ENCODE data around the gene AGTPBP1. TPM values are rescaled to one million over a fixed set of nuclear protein-coding genes. Genes with fewer than 3 reads are reported as not detected.
"Not testable (repeated sequence)": the region's sequence is repeated elsewhere in the genome, so short reads cannot be mapped to it uniquely, and the experiment has no call there.

AGTPBP1 gene, protein sequence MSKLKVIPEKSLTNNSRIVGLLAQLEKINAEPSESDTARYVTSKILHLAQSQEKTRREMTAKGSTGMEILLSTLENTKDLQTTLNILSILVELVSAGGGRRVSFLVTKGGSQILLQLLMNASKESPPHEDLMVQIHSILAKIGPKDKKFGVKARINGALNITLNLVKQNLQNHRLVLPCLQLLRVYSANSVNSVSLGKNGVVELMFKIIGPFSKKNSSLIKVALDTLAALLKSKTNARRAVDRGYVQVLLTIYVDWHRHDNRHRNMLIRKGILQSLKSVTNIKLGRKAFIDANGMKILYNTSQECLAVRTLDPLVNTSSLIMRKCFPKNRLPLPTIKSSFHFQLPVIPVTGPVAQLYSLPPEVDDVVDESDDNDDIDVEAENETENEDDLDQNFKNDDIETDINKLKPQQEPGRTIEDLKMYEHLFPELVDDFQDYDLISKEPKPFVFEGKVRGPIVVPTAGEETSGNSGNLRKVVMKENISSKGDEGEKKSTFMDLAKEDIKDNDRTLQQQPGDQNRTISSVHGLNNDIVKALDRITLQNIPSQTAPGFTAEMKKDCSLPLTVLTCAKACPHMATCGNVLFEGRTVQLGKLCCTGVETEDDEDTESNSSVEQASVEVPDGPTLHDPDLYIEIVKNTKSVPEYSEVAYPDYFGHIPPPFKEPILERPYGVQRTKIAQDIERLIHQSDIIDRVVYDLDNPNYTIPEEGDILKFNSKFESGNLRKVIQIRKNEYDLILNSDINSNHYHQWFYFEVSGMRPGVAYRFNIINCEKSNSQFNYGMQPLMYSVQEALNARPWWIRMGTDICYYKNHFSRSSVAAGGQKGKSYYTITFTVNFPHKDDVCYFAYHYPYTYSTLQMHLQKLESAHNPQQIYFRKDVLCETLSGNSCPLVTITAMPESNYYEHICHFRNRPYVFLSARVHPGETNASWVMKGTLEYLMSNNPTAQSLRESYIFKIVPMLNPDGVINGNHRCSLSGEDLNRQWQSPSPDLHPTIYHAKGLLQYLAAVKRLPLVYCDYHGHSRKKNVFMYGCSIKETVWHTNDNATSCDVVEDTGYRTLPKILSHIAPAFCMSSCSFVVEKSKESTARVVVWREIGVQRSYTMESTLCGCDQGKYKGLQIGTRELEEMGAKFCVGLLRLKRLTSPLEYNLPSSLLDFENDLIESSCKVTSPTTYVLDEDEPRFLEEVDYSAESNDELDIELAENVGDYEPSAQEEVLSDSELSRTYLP
- 473 TPM for total RNA-seq

DNA sequence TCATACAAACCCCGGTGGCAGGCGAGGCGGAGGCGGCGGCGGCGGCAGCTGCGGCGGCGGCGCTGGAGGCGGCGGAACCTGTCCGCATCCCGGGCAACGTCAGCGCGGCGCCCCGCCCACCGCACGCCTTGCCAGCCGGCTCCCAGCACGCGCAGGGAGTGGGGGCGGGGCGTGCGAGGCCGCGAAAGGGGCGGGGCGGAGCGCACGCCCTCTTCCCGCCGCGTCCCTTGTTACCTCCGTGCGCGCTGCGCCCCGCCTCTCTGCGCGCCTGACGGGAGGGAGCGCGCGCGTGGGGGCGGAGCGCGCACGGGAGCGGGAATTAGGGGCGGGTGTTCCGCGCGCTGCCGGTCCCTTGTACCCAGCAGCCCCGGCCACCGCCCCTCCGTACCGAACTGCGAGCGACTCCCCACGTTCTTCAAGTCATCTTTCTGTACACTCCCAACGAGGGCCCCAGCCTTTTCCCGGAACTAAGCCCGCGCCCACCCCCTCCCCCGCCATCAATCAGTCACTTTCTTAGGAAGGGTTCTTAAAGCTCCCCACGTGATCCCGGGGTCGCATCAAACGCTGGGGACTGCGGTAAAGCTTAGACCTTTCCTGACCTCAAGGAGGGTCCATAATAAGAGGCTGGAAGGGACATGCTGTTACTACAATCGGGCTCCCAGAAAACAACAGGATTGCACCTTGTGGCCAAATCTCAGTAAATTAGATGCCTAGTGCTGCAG is at the start of gene AGTPBP1:
Gene AGTPBP1, minus strand, starts transcription at position 80 of the 722 bp plus-strand sequence. CDS start 29,421 bp downstream, outside the sequence.
- DNase-seq: peak; percentile 84

DNA sequence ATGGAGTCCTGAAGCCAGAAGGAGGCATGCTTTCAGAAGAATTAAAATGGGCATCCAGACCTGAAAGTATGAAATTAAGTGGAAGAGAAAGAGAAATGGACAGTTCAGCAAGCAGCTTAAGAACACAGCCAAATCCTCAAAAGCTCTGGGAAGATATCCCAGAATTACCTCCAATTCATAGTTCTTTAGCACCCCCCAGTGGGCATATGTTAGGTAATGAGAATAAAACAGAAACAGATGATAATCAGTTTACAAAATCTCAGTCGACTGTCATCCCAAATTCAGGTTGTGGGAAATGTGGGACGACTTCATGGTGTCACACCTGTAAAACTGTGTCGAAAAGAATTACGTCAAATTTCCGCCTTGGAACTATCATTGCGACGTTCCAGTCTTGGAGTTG is 44.4 kb upstream of the AGTPBP1 start:
- not testable (repeated sequence) for DNase-seq

DNA sequence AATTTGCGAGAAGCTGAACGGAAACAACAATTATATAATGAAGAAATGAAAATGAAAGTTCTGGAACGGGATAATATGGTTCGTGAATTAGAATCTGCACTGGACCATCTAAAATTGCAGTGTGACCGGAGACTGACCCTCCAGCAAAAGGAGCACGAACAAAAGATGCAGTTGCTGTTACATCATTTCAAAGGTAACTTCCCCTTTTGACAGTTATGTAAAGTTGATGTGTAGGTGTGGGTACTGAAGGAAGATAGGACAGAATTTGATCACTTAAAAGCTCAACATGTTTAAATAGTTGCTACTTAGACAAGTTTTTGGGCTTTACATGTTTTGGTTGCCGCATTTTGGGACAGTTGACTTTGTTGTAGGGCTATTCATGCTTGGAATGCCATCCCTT is 32.1 kb upstream of the AGTPBP1 start:
- DNase-seq: not testable (repeated sequence)

DNA sequence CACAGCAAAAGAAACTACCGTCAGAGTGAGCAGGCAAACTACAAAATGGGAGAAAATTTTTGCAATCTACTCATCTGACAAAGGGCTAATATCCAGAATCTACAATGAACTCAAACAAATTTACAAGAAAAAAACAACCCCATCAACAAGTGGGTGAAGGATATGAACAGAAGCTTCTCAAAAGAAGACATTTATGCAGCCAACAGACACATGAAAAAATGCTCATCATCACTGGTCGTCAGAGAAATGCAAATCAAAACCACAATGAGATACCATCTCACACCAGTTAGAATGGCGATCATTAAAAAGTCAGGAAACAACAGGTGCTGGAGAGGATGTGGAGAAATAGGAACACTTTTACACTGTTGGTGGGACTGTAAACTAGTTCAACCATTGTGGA is 20.0 kb upstream of the AGTPBP1 start:
- not testable (repeated sequence) for DNase-seq

DNA sequence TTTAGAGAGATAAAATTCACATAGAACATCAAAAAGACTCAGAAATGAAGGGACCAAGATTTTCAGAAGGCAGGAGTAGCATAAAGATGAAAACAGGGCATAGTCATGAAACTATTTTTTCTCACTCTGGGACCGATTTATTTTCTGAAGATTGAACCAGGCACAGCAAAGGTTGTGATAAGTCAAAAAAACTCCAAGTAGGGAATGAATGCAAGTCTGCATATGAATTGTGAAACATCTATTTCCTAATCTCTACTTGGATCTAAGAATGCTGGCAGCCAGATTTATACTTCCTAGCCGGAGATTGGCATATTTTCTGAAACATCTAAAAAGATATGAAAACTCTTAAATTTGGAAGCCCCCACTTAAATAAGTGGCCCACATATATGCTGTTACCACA is 16.0 kb upstream of the AGTPBP1 start:
- not testable (repeated sequence) for DNase-seq

DNA sequence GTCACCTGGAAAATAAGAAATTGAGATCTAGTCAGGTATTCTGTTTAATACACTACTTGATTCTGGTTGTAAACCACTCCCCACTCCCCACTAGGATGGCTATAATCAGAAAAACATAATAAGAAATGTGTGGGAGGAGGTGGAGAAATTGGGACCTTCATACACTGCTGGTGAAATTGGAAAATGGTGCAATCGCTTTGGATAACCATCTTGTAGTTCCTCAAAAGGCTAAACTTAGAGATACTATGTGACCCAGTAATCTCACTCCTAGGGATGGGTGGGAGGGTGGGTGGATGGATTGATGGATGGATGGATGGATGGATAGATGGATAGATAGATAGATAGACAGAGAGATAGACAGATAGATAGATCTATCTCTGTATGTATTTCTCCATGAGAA is 14.5 kb upstream of the AGTPBP1 start:
- not testable (repeated sequence) for DNase-seq

DNA sequence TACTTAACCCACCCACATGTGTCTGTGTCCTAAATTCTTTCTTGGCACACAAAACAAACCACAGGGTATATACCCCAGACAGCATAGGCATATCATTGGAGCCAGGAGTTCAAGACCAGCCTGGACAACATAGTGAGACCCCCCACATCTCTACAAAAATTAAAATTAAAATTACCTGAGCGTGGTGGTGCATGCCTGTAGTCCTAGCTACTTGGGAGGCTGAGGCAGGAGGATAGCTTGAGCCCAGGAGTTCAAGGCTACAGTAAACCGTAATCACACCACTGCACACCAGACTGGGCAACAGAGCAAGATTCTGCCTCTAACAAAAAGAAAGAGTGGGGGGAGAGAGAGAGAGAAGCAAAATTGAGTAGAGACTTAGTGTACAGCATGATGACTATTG is 4.6 kb upstream of the AGTPBP1 start:
- no peak for DNase-seq

DNA sequence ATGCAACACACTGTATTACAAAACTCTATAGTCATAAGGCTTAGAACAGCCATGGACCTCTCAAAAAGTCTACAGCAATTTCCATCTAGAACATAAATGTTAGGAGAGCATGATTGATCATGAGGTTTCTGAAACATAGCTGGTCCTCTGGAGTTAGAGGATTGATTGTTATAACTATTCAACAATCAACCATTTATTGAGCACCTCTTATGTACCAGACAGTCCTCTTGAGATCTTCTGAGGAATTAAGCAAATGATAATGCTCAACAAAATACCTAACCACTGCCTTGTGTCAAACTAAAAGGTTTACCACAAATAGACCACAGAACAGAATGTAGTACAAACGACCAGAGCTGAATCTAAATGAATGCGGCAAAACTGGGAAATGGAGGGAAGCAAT is 3.4 kb upstream of the AGTPBP1 start:
- no peak for DNase-seq

DNA sequence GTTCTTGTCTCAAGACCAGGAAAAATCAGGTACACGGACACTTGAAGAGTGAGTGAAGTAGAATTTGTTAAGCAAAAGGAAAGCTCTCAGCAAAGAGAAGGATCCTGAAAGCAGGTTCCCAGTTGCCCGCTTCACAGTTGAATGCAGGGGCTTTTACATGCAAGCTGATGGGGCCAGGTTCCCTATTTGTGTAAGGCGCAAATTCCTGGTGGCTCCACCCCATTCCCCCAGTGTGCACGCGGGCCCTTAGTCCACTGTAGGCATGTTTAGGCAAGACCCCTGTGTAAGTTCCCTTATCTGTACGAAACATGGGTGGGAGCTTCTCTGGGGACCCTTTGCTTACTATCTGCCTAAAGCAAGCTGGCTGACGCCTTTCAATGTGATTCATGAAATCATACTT is 2.7 kb upstream of the AGTPBP1 start:
- no peak for DNase-seq

DNA sequence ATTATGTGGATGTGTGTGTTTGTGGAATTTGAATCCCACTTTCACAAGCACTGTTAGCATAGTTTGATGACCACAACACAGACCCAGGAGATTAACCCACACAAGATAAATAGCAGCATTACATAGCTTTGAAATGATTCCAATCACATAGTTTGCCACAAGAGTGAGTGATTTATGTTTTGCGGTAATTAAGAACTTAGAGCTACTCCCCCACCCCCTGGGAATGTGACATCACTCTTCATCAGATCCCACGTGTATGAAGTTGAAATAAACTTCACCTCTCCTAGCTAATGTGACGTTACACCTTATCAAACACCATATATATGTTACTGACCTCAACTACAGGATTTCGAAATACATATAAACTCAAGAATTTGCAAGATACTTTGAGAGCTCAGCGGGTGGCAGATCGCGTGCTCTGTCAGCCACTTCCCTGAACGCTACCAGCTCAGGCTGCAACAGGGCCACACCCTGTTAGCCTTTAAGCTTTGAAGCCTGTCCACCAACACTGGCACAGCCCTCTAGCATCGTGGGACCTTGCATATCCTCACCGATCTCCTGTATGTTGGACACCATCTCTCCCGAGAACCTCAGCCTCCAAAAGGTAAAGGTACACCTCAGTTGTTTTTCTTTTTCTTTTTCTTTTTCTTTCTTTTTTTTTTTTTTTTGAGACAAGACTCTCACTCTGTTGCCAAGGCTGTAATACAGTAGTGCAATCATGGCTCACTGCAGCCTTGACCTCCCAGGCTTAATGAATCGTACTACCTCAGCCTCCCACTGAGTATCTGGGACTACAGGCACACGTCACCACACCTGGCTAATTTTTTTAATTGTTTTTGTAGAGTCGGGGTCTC is 1.7 kb upstream of the AGTPBP1 start:
- no peak for DNase-seq

DNA sequence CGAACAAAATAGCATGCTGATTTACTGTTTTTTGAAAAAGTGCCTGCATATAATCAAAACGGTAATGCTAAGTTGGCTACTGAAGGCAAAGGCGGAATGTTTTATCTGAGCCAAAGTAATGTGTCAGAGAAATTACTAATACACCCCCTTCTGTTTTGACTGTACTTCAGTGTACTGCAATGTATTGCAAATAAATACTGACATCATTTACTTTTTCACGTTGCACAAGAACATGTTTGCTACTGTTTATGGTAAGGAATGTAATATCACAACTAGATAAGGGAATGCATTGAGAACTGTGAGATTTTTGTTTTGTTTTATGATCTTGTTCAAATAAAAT is 813 bp upstream of the AGTPBP1 start:
- no peak for DNase-seq

DNA sequence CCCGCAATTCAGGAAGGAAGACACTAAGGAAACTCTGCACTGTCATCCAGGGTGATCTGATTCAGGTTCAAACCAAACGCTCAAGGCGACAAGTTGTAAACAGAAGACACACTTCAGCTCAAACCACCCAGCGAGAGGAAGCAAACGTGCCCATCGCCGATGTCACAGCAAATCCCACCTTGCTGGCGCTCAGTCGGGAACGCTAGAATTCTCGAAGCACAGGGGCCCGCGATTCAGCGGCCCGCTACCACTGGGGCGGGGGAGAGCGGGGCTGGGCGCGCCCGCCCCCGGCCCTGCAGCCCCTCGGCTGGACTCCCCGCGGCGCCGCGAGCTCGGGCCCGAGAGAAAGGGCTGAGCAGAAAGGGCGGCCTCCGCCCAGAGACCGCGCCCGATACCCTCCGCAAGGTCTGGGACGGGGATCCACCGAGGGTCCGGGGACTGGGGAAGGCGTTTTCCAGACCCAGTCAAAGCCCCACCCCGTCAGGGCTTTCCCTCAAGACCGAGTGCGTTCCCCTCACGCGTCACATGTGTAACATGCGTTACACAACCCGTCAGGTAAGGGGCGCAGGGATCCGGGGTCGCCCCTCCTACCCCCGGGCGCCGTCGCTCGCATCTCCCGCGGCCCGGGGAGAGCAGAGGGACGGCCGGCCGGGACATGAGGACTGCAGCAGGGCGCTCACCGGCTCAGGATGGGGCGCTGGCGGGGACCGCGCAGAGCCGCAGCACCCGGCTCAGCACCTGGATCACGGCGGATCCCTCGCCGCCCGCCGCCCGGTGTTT is 469 bp downstream of the AGTPBP1 start:
- no peak for DNase-seq

DNA sequence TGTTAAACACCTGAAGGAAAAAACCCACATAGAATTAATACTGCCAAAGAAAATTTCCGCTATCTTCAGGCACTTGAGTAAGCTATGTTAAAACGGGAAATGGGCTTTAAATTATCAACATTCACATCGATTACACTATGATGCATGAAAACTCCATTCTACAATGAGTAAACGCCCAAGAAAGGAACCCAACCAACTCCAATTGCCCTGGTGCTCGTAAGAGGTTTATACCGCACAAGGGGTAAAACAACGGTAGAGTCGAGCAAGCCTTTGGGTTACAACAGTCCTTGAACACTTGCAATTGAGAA is 1.0 kb downstream of the AGTPBP1 start:
- DNase-seq: no peak

DNA sequence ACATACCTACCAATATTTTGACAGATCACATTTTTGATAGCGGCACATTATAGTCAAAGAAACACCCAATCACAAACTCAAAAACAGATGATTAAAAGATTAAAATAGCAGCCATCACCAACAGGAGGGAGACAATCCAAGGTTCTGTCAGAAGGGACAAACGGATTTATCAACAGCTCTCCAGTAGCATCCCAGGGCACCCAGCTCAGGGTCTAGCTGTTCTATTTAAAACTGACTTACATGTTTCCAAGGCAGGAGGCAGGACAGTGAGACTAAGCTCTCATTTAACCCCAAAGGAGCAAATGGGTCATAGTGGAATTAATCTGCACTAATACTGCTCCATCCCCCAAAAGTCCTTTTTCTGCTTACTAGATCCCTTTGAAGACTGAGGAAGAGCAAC is 3.2 kb downstream of the AGTPBP1 start:
- no peak for DNase-seq

DNA sequence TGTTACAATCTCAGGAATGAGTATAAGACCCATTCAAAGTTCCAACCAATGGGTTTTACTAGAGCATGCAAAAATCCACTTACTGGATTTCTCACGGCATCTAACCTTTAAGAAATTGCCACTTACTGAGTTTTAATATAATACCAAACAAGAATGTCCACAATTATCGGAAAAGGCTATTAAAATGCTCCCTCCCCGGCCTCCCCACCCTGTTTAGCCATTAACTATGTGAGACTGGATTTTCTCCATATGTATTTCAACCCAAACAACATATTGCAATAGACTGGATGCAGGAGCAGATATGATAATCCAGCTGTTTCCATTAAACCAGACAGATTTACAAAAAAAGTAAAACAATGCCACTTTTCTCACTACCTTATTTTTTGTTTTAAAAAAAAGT is 4.1 kb downstream of the AGTPBP1 start:
- no peak for DNase-seq

DNA sequence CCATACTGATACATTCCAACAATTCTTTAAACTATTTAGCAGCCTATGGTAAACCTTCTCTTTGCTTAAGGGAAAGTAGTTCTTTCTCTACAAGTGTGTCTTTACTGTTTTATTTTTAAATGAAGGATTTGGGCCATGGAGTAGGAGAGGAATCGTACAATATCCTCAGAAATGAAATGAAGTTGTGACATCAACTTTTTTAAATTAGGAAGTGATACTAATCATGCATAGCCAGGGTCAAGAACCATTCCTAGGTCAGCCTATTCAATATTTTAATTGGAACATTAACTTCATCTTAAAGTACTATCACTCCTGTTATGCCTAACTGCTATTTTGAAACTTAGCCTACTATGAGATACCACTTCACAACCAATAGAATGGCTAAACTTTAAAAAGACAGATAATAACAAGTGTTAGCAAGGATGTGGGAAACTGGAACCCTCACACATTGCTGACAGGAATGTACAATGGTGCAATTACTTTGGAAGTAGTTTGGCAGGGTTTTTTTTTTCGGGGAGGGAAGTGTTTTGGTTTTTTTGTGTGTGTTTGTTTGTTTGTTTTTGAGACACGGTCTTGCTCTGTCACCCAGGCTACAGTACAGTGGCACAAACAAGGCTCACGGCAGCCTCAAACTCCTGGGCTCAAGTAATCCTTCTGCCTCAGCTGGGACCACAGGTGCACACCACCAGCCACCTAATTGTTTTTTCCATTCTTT is 10.7 kb downstream of the AGTPBP1 start:
- no peak for DNase-seq

DNA sequence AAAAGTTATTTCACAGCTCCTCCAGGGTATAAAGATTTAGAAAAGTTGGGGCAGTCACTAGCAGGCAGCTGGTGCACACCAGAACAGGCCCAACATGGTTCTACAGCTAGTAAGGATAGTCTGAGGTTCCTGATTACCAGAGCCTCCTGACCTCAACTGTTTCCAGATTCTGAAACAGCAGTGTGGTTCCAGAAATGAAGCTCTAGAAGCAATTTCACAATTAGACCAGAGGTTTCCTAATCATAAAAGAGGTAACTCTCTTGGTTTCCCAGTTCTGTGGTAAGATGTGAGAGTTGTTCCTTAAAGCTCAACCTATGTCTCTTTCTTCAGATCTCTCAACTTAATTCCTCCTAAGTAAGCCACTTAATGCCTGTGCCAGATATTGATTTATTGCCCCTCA is 11.9 kb downstream of the AGTPBP1 start:
- no peak for DNase-seq

DNA sequence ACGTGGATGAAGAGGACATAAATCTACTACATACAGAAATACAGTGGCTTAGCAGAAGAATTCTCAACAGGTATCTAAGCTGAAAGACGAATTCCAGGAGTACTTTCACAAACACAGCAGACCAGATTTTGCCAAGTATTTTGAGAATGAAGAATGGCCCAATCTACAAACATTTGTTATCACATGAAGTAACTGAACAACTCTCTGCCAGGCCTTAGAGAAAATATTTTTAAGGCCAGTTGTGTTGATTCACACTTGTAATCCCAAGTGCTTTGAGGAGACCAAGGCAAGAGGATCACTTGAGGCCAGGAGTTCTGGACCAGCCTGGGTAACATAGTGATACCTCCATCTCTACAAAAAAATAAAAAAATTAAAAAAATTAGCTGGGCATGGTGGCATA is 14.3 kb downstream of the AGTPBP1 start:
- DNase-seq: no peak

DNA sequence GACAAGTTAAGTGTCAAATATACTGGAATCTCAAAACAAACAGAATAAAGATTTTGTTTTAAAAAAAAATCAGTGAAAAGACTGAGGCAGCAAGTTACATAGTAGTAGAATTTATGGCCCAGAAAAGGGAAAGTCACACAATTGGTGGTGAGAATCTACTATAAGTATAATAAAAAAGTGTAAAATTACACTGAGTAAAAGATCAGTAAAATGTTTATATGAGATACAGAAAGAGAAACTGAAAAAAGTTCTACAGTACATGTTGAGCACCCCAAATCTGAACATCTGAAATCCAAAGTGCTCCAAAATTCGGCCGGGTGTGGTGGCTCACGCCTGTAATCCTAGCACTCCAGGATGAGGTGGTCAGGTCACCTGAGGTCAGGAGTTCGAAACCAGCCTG is 15.0 kb downstream of the AGTPBP1 start:
- no peak for DNase-seq

DNA sequence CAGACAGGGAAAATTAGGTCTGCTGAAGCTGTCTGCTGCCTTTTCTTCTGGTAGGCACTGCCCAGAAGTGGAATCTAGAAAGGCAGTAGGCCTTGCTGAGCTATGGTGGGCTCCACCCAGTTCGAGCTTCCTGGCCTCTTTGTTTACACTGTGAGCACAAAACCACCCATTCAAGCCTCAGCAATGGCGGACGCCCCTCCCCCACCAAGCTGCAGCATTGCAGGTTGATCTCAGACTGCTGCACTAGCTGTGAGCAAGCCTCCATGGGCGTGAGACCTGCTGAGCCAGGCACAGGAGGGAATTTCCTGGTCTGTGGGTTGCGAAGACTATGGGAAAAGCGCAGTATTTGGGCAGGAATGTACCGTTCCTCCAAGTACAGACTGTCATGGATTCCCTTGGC is 18.5 kb downstream of the AGTPBP1 start:
- no peak for DNase-seq

Data from occipital lobe (tissue), 2 donors.